Measurements from ENCODE around the gene SSTR5.

SSTR5 gene

DNA sequence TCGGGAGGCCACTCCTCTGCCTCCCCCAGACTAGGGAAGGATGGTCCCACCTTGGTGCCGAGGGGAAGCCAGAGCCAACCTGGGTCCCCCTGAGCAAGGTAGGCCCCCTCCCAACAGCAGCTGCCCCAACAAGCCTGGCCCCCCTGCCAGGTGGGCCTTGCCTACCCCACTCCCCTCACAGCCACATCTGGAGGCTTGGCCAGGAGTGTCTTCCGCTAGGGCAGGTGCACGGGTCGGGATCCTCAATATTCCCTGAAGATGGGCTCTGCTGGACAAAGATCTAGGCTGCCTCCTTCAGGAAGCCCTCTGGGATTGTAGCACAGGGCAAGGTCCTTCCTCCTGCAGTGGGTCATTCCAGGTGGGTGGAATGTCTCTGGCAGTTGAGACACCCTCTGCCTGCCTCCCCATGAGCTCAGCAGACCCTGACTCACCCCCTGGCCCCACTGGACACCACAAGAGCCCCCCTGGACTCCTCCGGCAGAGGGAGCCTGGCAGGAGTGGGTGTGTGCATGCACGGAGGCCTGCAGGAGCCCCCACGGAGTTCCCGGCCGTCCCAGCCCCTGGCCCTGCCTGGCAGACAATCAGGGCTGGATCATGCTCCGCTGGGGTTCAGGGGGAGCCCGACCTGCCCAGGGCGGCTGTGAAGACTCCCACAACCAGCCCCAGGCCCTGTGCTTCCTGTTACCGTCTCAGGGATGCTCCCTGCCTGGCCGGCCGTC is 23.1 kb downstream of the SSTR5 start:
- Histone ChIP-seq H3K27ac (ENCODE audit: low read length) (no peak overlapping the region), H3K9me3 (replicated peaks; ENCODE audit: insufficient read depth, low read length) (no peaks in the 10 kb centered on the region), H3K4me3 (ENCODE audit: low read length) (no peak overlapping the region), H4K20me1 (ENCODE audit: insufficient read depth, low read length) (no peaks in the 10 kb centered on the region), H3K4me1 (ENCODE audit: low read length) (no peaks in the 10 kb centered on the region), H3K36me3 (replicated peaks; ENCODE audit: insufficient read depth, low read length) (no peaks in the 10 kb centered on the region), H2AFZ (ENCODE audit: low read length) (no peak overlapping the region), H3K27me3 (replicated peaks; ENCODE audit: insufficient read depth, low read length) (peaks cover 47% of the 10 kb centered on the region), H3F3A (ENCODE audit: insufficient read depth, low read length) (no peaks in the 10 kb centered on the region), H3K9me2 (replicated peaks; ENCODE audit: insufficient read depth, low read length) (no peaks in the 10 kb centered on the region), H3K4me2 (ENCODE audit: low read depth, low read length) (no peak overlapping the region), H3K9ac (ENCODE audit: low read length) (no peak overlapping the region), H3K79me2 (ENCODE audit: low read length) (no peaks in the 10 kb centered on the region)
- TF ChIP-seq, protein P1, sequence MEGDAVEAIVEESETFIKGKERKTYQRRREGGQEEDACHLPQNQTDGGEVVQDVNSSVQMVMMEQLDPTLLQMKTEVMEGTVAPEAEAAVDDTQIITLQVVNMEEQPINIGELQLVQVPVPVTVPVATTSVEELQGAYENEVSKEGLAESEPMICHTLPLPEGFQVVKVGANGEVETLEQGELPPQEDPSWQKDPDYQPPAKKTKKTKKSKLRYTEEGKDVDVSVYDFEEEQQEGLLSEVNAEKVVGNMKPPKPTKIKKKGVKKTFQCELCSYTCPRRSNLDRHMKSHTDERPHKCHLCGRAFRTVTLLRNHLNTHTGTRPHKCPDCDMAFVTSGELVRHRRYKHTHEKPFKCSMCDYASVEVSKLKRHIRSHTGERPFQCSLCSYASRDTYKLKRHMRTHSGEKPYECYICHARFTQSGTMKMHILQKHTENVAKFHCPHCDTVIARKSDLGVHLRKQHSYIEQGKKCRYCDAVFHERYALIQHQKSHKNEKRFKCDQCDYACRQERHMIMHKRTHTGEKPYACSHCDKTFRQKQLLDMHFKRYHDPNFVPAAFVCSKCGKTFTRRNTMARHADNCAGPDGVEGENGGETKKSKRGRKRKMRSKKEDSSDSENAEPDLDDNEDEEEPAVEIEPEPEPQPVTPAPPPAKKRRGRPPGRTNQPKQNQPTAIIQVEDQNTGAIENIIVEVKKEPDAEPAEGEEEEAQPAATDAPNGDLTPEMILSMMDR (IDR thresholded peaks at IDR 0.05; ENCODE audit: low read length): no peak
- TF ChIP-seq EZH2phosphoT487 (IDR thresholded peaks at IDR 0.05; ENCODE audit: low read length) (no peak), EZH2 (optimal IDR thresholded peaks at IDR 0.05; ENCODE audit: low read depth, low read length) (no peak)
- no peak for DNase-seq

DNA sequence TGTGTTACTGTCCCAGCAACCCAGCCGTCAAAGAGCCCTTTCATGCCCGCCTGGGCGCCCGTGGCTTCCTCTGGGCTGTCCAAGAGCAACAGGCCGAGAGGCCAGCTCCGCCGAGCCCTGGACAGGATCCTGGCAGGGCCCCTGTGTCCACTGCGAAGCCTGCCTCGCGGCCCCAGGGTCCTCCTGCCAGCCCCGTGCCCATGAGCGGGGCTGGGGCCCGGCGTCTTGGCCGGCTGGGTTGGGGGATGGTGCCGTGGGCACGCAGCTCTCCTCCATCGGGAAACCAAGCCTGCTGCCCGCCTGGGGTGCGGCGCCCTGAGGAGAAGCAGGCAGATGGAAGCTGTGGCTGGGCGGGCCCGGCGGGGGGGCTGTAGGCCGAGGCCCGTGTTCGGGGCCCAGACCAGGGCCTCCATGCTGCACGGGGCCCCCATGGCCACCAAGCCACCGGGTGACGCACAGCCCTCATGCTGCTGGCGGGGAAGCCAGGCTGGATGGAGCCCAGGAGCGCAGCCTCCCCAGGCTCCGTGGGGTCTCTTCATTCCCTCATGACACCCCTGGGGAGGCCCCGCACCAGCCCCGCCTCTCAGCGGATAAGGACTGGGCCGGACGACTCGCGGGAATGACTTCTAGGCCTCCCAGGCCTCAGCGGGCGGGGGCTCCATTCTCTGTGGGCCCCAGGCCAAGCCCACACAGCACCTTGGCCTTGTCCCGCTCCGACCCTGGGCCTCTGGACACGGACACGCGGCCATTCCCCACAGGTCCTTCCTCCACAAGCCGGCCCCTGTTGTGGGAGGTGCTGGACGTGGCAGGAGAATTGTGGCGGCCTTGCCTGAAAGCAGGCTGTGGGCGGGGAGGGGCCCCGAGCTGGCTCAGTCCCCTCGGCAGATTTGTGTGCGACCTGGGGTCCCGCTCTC is 23.9 kb downstream of the SSTR5 start, which contains the start of gene C1QTNF8:
Gene C1QTNF8 (minus strand): TSS at position 76 of the 914 bp plus-strand sequence. CDS start 1,322 bp downstream, outside the sequence.
- Histone ChIP-seq H3K4me2 (ENCODE audit: low read depth, low read length) (no peak within 1 kb of the TSS), H3K4me1 (ENCODE audit: low read length) (no peaks in the 10 kb centered on the region)

DNA sequence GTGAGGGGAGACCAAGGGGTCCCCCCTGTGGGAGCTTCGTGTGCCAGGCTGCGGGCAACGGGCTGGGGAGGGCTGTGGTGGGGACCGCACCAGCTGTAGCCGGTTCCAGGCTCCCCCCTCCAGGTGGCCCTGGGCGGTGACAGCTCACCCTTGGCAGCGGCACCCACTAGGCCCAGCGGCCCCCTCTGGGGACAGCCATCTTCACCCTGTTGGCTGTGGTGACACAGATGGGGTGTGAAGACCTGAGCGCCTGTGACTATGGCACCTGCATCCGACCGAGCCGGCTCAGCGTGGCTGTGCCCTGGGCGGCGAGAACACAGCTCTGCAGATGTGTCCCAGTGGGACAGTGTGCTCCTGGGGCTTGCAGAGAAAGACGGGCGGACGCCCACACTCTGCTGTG is 24.6 kb downstream of the SSTR5 start:
- Histone ChIP-seq H3K36me3 (replicated peaks; ENCODE audit: insufficient read depth, low read length) (no peaks in the 10 kb centered on the region), H3K27me3 (replicated peaks; ENCODE audit: insufficient read depth, low read length) (peaks cover 57% of the 10 kb centered on the region), H3K79me2 (ENCODE audit: low read length) (no peaks in the 10 kb centered on the region), H3K9me2 (replicated peaks; ENCODE audit: insufficient read depth, low read length) (no peaks in the 10 kb centered on the region), H3K9me3 (replicated peaks; ENCODE audit: insufficient read depth, low read length) (no peaks in the 10 kb centered on the region), H3K4me3 (ENCODE audit: low read length) (no peak overlapping the region), H4K20me1 (ENCODE audit: insufficient read depth, low read length) (no peaks in the 10 kb centered on the region), H3K9ac (ENCODE audit: low read length) (no peak overlapping the region), H3K4me1 (ENCODE audit: low read length) (no peaks in the 10 kb centered on the region), H2AFZ (ENCODE audit: low read length) (no peak overlapping the region), H3K4me2 (ENCODE audit: low read depth, low read length) (no peak overlapping the region), H3K27ac (ENCODE audit: low read length) (no peak overlapping the region), H3F3A (ENCODE audit: insufficient read depth, low read length) (no peaks in the 10 kb centered on the region)
- TF ChIP-seq EZH2phosphoT487 (IDR thresholded peaks at IDR 0.05; ENCODE audit: low read length) (no peak), EZH2 (optimal IDR thresholded peaks at IDR 0.05; ENCODE audit: low read depth, low read length) (no peak)
- TF ChIP-seq, protein P1 (IDR thresholded peaks at IDR 0.05; ENCODE audit: low read length): no peak
- no peak for DNase-seq

More for the DNA sequence above, 23.9 kb downstream of the SSTR5 start, which contains the start of gene C1QTNF8:
- no peaks in the 10 kb centered on the region for H3K36me3 ChIP-seq (replicated peaks; ENCODE audit: insufficient read depth, low read length)
- no peaks in the 10 kb centered on the region for H3K79me2 ChIP-seq (ENCODE audit: low read length)
- no peaks in the 10 kb centered on the region for H3K9me2 ChIP-seq (replicated peaks; ENCODE audit: insufficient read depth, low read length)
- no peaks in the 10 kb centered on the region for H3K9me3 ChIP-seq (replicated peaks; ENCODE audit: insufficient read depth, low read length)
- DNase-seq: no peak
- no peak within 1 kb of the TSS for H3K4me3 ChIP-seq (ENCODE audit: low read length)
- no peak within 1 kb of the TSS for H3K9ac ChIP-seq (ENCODE audit: low read length)
- no peaks in the 10 kb centered on the region for H4K20me1 ChIP-seq (ENCODE audit: insufficient read depth, low read length)
- H3F3A ChIP-seq (ENCODE audit: insufficient read depth, low read length): no peaks in the 10 kb centered on the region
- H2AFZ ChIP-seq (ENCODE audit: low read length): no peak within 1 kb of the TSS
- H3K27ac ChIP-seq (ENCODE audit: low read length): no peak within 1 kb of the TSS
- TF ChIP-seq EZH2phosphoT487 (IDR thresholded peaks at IDR 0.05; ENCODE audit: low read length) (no peak), EZH2 (optimal IDR thresholded peaks at IDR 0.05; ENCODE audit: low read depth, low read length) (no peak)
- TF ChIP-seq, protein P1 (IDR thresholded peaks at IDR 0.05; ENCODE audit: low read length): no peak
- peaks cover 51% of the 10 kb centered on the region for H3K27me3 ChIP-seq (replicated peaks; ENCODE audit: insufficient read depth, low read length)
